ENCODE results near the gene PCMT1.
"Not testable (repeated sequence)": the region's sequence is repeated elsewhere in the genome, so short reads cannot be mapped to it uniquely, and the experiment has no call there.

PCMT1 gene

DNA sequence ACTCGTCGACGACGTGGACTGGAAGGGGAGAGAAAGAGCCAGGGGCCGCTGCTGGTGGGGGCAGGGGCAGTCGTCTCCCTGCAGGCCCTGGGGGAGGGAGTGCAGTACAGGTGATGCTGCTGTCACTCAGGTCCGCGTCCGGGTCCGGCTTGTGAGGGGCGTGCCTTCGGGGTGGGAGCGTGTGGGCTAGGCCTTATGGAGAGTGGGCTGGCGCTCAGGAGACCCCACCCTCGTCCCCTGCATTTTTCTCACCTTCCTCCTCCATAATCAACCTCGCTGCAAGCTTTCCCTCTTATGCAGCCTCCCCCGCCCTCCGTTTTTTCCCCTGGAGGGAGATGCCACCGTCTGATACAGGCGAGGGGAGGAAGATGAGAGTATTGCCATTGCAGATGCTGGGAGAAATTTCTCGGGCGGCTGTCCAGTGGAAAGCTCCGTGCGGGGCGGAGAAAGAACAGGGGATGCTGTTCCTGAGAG, 632 bp downstream of the PCMT1 start:
- peak; percentile 45 for DNase-seq (ENCODE audit: low read depth)

DNA sequence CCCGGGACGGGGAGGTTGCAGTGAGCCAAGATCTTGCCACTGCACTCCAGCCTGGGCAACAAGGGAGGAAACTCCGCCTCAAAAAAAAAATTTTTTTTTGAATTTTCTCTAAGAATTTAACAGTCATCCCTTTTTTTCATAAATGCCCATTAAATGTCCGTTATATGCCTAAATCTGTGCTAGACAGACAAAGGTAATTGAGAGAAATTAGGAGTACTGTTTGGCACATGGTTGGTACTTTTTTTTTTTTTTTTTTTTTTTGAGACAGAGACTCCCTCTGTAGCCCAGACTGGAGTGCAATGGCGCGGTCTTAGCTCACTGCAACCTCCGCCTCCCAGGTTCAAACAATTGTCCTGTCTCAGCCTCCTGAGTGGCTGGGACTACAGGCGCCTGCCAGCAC, 1.7 kb downstream of the PCMT1 start:
- DNase-seq (ENCODE audit: low read depth), result no peak

DNA sequence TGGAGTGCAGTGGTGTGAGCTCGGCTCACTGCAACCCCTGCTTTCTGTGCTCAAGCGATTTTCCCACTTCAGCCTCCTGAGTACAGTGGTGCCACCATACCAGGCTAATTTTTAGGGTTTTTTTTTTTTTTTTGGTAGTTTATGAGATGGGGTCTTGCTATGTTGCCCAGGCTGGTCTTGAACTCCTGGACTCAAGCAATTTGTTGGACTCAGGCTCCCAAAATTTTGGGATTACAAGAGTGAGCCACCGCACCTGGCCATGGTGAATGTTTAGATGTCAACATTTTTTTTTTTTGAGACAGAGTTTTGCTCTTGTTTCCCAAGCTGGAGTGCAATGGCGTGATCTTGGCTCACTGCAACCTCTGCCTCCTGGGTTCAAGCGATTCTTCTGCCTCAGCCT, 2.4 kb downstream of the PCMT1 start:
- DNase-seq (ENCODE audit: low read depth), result not testable (repeated sequence)

DNA sequence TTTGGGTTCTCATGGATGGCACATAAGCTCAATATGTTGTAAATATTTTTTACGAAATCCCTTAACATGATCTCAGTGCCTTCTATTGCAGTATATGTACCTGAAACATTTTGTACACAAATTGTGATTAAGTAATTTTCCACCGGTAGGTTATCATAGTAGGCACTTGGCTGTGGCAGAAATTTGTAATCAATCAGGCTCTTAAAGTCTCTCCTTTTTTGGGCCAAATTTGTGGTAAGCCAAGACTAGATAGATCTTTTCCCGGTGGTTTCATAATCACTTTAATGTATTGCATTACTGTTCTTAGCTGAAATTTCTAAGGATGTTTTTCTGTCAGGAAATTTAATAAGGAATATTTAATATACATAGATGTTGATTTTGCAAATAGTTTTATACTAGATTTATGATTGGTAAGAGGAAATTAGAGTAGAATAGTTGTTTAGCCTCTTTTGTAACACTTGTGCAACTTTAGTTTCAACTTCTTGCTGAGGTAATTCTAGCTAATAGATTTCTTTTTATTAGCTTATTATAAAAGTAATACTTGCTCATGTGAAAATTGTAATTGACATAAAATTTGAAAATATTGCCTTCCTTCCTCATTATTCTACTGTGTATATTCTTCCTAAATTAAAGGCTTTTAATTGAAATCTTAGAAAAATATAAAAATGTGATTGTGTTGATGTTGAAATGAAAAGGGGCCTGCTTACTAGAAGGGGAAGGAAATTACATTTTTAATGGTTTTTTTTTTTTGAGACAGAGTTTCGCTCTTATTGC, 3.2 kb downstream of the PCMT1 start:
- peak; percentile 37 for DNase-seq (ENCODE audit: low read depth)

DNA sequence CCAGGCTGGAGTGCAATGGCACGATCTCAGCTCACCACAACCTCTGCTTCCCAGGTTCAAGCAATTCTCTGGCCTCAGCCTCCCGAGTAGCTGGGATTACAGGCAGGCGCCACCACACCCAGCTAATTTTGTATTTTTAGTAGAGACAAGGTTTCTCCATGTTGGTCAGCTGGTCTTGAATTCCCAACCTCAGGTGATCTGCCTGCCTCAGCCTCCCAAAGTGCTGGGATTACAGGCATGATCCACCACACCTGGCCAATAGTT, 3.8 kb downstream of the PCMT1 start:
- DNase-seq (ENCODE audit: low read depth), result not testable (repeated sequence)

DNA sequence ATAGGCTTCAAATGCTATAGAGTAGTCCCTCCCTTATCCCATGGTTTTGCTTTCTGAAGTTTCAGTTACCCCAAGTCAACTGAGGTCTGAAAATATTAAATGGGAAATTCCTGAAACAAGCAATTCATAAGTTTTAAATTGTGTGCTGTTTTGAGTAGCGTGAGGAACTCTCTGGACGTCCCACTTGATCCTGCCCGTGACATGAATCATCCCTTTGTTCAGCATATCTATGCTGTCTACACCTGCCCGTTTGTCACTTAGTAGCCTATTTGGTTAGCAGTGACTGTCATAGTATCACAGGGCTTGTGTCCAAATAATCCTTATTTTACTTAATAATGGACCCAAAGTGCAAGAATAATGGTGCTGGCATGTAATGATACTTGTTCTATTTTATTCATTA, 5.0 kb downstream of the PCMT1 start:
- DNase-seq (ENCODE audit: low read depth), result no peak

DNA sequence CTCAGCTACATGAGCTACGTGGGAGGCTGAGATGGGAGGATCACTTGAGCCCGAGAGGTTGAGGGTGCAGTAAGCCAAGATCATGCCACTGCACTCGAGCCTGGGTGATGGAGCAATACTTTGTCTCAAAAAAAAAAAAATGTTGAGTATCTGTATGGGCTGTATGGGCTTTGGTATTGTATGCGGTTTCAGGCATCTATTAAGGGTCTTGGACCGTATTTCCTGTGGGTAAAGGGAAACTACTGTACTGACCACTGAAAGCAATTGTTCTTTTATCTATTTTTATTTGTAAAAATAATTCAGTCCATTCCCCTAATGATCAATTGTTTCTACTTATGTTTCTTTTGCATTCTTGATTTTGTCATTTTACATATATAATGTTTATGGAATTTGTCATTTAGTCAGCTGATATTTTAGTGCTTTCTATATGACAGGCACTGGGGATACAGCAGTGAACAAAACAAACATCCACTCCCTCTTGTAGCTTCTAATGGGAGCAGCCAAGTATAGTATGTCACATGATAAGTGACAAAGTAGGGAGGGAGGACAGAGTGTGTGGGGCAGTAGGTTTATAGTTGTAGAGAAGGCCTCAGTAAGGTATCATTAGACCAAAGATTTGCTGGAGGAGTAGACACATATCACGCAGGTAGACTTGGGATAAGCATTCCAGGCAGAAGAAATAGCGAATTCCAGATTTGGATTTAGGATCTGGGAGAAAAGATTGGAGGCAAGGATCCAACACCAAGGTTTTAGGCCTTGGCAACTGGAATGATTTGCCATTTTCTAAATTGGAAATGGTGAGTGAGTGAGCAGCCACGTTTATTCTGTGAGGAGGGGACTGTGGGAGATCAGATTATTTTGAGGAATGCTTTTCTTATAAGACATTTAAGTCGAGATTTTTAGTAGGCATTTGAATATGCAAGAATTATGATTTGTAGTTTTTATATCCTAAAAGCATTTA, 6.0 kb downstream of the PCMT1 start:
- no peak for DNase-seq (ENCODE audit: low read depth)

DNA sequence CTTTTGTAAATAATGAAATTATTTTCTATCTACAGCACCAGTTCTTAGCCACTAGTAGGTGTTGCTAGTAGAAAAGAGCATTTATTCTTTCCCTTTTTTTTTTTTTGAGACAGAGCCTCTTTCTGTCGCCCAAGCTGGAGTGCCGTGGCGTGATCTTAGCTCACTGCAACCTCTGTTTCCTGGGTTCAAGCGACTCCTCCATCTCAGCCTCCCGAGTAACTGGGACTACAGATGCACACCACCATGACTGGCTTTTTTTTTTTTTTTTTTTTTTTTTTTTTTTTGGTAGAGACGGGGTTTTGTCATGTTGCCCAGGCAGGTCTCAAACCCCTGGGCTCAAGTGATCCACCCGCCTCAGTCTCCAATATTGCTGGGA, 6.7 kb downstream of the PCMT1 start:
- no peak for DNase-seq (ENCODE audit: low read depth)

DNA sequence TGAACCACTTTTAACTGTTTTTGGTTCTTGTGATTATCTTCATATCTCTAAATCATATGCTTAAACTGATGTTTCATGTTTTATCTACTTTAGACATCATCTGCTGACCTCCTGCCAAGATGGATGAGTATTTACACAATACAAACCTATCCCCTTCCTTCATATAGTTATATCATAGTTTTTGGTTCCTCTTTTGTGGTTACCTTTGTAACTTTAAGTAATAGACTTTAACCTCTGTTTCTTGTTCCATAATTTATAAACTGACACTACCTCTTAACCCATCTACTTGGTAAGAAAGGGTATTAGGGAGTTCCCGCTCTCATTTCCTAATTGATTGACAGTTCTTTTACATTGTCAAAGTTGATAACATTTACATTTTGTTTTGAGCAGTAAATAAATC, 11.9 kb downstream of the PCMT1 start:
- DNase-seq (ENCODE audit: low read depth), result no peak

DNA sequence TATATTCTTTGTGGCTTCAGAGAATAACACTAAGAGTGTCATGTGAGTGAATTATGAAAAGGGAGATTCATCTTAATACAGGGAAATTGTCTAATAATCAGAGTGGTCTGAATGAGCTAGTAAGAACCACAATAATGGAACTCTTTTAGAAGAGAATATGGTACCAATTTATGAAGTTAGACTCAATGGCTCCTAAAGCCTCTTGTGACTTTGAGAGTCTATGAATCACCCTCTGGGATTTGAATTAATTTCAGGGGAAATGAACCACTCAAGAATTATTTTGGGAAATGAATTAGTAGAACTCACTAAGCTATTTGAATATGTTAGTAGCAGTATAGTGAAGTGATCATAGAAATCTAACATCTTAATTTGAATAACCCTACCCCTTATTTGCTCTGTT, 14.3 kb downstream of the PCMT1 start:
- no peak for DNase-seq (ENCODE audit: low read depth)

DNA sequence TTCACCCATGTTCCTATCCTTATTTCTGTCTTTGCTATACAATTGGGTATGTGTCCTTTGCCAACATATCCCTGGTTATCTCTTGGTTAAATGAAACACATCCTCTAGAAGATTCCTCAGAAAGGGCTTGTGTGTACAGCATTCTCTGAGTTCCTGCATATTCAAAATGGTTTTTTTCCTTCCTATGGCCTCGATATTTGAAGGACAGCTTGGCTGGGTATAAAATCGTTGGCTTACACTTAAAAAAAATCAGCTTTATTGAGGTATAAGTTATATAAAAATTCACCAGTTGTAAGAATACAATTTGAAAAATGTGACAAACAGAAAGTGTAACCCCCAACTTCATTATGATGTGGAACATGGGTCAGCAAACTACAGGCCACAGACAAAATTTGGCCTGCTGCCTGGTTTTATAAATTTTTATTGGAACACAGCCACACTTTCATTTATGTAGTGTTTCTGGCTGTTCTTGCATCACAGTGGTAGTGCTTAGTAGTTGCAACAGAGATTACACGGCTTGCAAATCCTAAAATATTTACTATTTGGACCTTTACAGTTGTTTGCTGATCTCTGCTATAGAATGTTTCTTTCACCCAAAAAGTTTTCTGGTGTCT, 16.7 kb downstream of the PCMT1 start:
- peak; percentile 91 for DNase-seq (ENCODE audit: low read depth)

DNA sequence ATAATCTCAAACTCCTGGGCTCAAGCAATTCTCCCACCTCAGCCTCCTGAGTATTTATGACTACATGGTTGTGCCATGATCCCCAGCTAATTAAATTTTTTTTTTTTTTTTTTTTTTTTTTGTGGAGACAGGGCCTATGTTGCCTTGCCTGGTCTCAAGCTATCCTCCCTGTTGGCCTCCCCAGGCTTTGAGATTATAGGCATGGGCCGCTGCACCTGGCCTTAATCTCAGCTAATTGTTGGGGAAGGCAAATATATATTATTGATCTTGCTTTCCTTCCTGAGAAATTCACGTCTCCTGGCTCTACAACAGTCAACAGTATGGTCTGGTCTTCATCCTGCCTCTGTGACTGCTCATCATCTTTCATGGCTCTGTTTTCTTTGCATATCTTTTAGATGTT, 20.1 kb downstream of the PCMT1 start:
- DNase-seq (ENCODE audit: low read depth), result no peak

DNA sequence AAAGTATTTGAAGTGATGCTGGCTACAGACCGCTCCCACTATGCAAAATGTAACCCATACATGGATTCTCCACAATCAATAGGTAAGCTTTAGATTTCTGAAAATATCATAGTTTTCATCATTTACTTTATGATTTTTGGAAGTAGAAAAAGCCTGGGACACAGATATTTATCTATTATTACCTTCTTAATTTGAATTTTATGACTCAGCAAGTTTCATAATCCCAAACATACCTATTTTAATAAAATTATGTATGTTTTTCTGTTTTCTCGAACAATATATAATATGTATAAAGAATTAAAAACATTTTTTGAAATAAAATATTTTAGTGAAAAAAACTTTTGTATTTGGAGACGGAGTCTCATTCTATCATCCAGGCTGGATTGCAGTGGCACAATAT, 21.6 kb downstream of the PCMT1 start:
- DNase-seq (ENCODE audit: low read depth), result no peak

DNA sequence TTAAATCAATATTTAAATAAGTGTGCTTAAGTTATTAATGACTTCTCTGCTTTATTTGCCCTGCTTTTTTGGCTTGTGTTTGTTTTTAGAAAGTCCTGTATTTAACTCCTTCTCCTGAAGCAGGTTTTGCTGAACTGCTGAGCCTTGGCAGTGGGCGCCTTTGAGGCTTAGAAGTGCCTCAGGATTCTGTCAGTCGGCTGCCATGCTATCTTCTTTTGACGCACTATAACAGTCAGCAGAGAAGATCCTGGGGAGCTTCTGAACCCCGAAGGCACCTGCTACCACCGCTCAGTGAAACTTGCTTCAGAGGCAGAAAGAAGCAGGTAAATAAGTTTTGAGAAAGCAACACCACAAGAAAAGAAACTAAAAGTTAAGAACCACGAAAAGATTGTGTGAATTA, 22.4 kb downstream of the PCMT1 start:
- DNase-seq (ENCODE audit: low read depth), result no peak

DNA sequence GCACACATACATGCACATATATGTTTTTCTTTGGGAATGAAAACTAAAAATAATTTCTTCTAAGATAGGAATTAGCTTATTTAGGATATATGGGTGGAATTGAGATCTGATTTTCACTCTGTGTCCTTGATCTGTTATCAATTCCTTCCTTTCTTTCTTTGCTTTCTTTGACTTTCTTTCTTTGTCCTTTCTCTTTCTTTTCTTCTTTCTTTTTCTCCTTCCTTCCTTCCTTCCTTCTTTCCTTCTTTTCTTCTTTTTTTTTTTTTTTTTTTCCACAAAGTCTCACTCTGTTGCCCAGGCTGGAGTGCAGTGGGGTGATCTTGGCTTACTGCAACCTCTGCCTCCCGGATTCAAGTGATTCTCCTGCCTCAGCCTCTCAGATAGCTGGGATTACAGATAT, 28.1 kb downstream of the PCMT1 start:
- no peak for DNase-seq (ENCODE audit: low read depth)

DNA sequence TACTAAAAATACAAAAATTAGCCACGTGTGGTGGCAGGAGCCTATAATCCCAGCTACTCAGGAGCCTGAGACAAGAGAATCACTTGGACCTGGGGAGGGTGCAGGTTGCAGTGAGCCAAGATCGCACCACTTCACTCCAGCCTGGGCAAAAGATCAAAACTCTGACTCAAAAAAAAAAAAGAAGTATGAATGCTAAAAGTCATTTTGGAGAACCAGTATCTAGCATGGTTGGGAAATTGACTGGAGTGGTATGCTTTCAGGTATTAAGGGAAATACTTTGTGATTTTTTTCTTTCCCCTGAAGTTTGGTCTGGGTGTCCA, 30.1 kb downstream of the PCMT1 start:
- peak; percentile 13 for DNase-seq (ENCODE audit: low read depth)

DNA sequence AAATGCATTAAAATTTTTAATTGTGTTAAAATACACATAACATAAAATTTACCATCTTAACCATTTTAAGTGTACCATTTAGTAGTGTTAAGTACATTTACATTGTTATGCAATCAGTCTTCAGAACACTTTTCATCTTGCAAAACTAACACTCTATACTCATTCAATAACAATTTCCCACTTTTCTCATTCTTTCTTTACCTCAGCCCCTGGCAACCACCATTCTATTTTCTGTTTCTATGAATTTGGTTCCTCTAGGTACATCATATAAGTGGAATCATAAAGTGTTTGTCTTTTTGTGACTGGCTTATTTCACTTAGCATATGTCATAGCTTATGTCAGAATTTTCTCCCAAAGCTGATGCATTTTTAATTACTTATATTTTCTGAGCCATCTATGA, 32.2 kb downstream of the PCMT1 start:
- DNase-seq (ENCODE audit: low read depth), result peak; percentile 20

DNA sequence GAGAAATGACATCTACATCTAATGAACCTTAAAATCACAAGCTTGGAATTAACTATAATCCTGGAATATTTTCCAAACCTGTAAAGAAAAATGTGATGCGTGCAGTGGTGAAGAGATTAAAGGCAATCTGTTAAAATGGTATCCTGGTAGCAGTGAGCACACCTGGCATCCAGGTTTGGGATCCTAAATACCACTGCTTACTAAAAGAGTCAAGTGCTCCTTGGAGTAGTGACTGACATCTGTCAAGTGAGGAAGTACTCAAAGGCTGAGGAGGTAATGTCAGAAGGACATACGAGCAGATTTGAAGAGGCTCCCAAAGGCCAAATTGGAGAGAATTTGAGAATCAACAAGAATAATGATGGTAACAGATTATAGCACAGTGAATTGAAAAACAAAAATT, 32.8 kb downstream of the PCMT1 start:
- no peak for DNase-seq (ENCODE audit: low read depth)

DNA sequence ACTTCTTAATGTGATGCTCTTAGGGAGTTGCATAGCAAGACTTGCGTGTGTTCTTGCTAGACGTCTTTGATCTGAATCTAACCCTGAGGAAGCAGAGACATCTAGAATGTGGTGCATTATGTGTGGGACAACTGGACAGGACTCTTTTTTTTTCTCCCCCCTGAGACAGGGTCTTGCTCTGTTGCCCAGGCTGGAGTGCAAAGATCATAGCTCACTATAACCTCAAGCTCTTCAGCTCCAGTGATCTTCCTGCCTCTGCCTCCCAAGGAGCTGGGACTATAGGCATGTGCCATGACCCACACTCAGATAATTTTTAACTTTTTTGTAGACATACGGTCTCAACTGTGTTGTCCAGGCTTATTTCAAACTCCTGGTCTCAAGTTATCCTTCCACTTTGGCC, 34.0 kb downstream of the PCMT1 start:
- DNase-seq (ENCODE audit: low read depth), result no peak

DNA sequence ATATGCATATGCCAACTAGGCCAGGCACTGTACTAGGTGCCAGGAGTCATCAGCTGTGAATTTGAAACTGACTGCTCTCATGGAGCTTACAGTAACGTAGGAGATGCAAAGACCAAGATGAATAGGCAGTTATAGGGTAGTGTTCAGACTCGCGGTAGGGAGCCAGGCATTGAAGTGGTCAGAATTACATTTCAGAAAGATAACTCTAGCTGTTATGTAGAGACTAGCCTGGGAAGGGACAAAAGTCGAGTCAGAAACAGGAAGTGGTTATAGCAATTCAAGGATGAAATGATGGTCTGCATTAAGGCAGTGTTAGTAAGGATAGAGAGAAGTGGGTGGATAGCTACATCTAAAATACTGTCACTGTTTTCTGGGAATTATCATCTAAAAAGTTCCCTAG, 56.6 kb downstream of the PCMT1 start:
- DNase-seq (ENCODE audit: low read depth), result no peak

DNA sequence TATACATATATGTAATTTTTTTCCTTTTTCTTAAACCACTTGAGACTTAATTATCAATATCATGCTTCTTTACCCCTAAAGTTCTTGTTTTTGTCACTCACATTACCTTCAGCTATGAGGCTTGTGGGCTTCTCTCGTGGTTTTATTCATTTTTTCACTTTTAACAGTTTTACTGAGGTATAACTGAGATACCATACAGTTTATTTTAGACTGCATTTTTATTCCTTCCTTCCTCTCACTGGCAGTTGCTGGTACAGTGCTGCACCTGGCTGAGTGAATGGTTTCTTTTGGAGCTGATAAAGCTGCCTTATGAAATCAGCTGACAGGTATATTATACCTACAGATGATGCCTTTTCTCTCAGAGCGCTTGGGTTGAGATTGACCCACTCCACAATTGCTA, 60.3 kb downstream of the PCMT1 start:
- DNase-seq (ENCODE audit: low read depth), result no peak

DNA sequence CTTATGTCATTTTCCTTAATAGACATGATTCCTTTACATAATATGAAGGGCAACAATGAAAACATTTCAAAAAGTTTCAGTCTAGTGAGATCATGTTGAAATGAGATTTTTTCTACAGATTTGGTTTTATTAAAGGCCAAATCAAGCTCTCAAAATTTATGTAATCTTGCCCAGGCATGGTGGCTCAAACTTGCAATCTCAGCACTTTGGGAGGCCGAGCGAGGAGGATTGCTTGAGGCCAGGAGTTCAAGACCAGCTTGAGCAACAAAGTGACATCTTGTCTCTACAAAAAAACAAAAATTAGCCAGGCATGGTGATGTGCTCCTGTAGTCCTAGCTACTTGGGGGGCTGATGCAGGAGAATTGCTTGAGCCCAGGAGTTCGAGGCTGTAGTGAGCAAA, 63.8 kb downstream of the PCMT1 start:
- no peak for DNase-seq (ENCODE audit: low read depth)

DNA sequence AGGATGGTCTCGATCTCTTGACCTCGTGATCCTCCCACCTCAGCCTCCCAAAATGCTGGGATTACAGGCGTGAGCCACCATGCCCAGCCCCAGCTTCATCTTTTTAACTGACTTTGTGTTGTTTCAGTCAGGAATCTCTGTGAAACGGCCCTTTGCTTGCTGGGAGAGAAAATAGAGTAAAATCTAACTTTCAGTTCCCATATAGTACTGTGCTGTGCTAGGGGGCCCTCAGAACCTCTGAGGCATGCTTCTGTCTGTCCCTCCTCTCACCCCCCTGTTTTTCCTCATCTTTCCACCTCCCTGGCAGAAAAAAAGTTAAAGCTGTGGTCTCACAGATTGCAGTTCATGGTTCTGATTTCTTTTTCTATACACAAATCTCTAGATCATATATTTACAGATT, 66.2 kb downstream of the PCMT1 start:
- DNase-seq (ENCODE audit: low read depth), result no peak
